H1 (cell line): Measurements from ENCODE around the gene TMEM185B. TPM values are rescaled to one million over a fixed set of nuclear protein-coding genes. Genes with fewer than 3 reads are reported as not detected.

Experiments used
- CHD7 ChIP-seq: fragments of 300-600 bp; sonication (generic); IDR thresholded peaks from 2 replicates; pipeline ENCODE4 v1.7.1; 2012; ENCODE audit warnings: low read length, moderate library complexity, mild to moderate bottlenecking, inconsistent platforms; ENCODE audit not compliant: insufficient replicate concordance
- HDAC2 ChIP-seq, 2 experiments: fragments of 300-600 bp in 1 of 2; sonication (generic) in 1 of 2; IDR thresholded peaks; 2 replicates each; pipeline ENCODE4 v1.6.1; 2011 to 2012; ENCODE audit warnings: low read depth in 2 of 2, low read length in 2 of 2, mild to moderate bottlenecking in 2 of 2, moderate library complexity in 2 of 2, borderline replicate concordance in 1 of 2, inconsistent platforms in 1 of 2
- NANOG ChIP-seq: IDR thresholded peaks from 2 replicates; pipeline ENCODE4 v1.6.1; 2011; ENCODE audit warnings: low read length, low read depth, mild to moderate bottlenecking, inconsistent platforms; ENCODE audit not compliant: insufficient read depth, poor library complexity, severe bottlenecking
- POU5F1 ChIP-seq: IDR thresholded peaks from 2 replicates; pipeline ENCODE4 v1.6.1; 2011; ENCODE audit warnings: low read depth, mild to moderate bottlenecking, low read length, moderate library complexity
- SP2 ChIP-seq: IDR thresholded peaks from 2 replicates; pipeline ENCODE4 v1.6.1; 2012; ENCODE audit warnings: mild to moderate bottlenecking, low read length, inconsistent platforms
- polyA plus RNA-seq, 7 experiments: library from polyadenylated mRNA; depleted of rRNA in 3 of 7; stranded (reverse) in 5 of 7; unstranded in 2 of 7; fragments of >200 nt in 5 of 7; fragments of 200-250 nt in 2 of 7; gene quantifications; 1 replicate in 5 of 7; 2 replicates in 1 of 7; 4 replicates in 1 of 7; pipeline versions ENCODE4 v1.2.1 to v1.2.3, GENCODE V29; 2011 to 2013; ENCODE audit warnings: missing spikeins in 2 of 7, mixed read lengths in 2 of 7
- total RNA-seq: library from RNA; stranded (reverse); fragmentation: NEBNext Ultra II Directional; extraction: Animal tissue kit (Norgen Biotek cat#: 25700); gene quantifications from 2 replicates; pipeline ENCODE4 v1.2.1, GENCODE V29; 2021

TMEM185B gene
- total and polyA plus RNA-seq, 2 of the 8 experiments (the other 6 are each of a cell fraction or from before 2014, with no cell fraction given) = 13.5 to 14.0 TPM

GRCh38 chr2:120237491-120237902, 14.3 kb upstream of the TMEM185B start (continued):
- TF ChIP-seq POU5F1 (no peak), CHD7 (no peak), SP2 (no peak), HDAC2 (IDR thresholded peaks at IDR 0.05; ENCODE audit: borderline replicate concordance in 1 of 2, low read depth in 2 of 2, low read length in 2 of 2) (no peak), NANOG (no peak)
- TF ChIP-seq, all 59 proteins: peak for 0
